CD4-positive, alpha-beta T cell treated with Interleukin-15 for 1 hour (primary cell): ENCODE measurements around the gene SSNA1.
A peak's percentile ranks its signal among the peaks of the same experiment; 100 is the strongest.
"Not testable (repeated sequence)": the region's sequence is repeated elsewhere in the genome, so short reads cannot be mapped to it uniquely, and the experiment has no call there.

Experiments used
- DNase-seq: peaks from one replicate; pipeline ENCODE4 v3.0.0-alpha.2; 2020

SSNA1 gene

DNA sequence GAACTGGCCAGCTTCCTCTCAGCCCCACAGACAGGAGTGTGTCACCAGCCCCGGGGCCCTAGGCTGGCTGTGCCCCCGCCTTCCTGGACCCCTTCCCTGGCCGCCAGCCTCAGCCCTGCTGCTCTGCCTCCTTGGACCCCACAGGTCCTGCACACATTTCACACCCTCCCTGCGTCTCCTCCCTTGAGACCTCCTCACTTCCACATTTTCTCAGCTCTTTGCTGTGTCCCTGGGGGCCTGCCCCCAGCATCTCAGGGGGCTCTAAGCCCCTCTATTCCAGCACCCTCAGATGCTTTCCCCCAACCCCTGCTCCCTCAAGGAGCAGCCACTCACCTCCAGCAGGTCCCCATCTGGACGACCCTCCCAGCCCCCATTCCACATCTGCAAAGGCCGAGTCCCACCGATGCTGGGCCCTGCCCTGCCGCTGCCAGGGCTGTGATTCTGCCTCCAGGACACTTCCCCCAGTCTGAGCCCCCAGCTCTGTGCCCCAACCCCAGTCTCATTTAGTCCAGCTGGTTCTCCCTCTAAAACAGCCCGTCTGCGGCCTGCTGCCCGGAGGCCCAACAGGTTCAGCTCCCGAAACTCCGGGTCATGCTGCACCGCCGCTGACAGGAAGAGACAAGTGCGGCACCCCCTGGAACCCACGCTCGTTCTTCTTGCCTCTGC lies 46.4 kb downstream of the SSNA1 start:
- DNase-seq: no peak

DNA sequence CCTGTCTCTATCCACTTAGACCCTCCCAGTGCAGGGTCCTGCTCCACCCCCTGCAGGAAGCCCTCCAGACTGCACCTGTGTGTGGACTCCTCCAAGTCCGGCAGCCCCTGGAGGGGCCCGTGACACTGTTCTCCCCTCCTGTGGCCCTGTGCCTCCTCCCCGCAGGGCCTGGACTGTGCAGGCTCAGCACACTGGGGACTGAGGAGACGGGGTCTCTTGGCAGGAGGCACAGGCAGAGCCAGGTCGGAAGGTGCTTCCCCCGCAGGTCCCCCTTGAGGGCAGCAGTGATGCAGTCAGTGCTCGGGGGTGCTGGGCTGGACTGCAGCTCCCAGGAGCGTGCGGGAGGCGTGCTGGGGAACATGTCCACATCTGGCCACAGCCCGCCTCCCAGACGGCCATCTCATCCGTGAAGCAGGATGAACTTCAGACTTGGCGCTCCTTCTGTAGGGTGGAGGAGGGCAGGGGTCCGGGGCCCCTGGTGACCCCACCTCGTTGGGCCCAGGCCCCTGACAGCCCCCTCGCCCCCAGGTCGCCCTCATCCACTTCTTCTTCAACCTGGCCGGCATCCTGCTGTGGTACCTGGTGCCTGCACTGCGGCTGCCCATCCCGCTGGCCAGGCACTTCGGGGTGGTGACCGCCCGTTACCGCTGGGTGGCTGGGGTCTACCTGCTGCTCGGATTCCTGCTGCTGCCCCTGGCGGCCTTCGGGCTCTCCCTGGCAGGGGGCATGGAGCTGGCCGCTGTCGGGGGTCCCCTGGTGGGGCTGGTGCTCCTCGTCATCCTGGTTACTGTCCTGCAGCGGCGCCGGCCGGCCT lies 47.2 kb downstream of the SSNA1 start:
- DNase-seq: no peak

DNA sequence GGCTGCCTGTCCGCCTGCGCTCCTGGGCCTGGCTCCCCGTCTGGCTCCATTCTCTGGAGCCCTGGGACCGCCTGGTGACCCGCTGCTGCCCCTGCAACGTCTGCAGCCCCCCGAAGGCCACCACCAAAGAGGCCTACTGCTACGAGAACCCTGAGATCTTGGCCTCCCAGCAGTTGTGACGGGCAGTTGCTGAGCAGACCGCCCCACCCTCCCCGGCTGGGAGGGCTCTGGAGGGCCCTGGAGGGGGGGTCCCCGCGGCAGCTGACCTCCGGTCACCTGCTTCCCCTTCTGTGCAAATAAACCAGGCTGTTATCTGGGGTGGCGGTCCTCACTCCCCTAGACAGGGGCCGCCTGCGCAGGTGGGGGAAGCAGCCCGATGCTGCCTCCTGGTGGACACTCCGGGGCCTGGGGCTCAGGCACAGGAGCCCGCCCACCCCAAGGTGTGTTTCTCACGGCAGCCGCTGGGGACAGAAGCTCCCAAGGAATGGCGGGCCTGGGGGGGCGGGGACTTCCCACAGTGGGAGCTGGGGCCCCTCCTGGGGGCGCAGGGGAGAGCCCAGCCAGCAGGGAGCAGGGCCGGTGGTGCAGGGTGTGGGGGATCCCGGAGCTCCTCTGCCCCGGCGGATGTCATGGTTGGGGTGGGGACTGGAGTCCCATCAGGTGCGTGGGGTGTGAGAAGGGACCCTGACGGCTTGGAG lies 47.9 kb downstream of the SSNA1 start:
- DNase-seq: peak; percentile 88

DNA sequence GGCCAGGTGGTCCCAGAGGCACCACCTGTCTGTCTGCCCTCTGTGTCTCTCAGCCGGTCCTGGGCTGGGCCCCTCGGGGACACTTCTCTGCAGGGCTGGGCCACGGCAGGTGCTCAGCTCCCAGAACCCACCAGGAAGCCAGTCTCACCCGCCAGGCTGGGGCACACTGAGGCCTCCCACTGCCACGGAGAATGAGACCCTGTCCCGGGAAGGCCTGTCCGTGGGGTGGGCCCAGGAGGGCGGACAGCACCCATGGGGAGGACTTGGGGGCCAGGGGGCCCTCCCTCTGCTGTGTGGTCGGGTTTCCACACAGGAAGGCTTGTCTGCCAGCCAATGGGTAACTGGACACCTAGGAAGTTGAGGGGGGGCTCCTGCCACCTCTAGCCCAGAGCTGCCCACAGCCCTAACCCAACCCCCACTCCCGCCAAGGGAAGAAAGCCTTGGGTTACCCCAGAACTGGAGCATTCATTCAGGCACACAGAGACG lies 48.5 kb downstream of the SSNA1 start:
- DNase-seq: no peak

DNA sequence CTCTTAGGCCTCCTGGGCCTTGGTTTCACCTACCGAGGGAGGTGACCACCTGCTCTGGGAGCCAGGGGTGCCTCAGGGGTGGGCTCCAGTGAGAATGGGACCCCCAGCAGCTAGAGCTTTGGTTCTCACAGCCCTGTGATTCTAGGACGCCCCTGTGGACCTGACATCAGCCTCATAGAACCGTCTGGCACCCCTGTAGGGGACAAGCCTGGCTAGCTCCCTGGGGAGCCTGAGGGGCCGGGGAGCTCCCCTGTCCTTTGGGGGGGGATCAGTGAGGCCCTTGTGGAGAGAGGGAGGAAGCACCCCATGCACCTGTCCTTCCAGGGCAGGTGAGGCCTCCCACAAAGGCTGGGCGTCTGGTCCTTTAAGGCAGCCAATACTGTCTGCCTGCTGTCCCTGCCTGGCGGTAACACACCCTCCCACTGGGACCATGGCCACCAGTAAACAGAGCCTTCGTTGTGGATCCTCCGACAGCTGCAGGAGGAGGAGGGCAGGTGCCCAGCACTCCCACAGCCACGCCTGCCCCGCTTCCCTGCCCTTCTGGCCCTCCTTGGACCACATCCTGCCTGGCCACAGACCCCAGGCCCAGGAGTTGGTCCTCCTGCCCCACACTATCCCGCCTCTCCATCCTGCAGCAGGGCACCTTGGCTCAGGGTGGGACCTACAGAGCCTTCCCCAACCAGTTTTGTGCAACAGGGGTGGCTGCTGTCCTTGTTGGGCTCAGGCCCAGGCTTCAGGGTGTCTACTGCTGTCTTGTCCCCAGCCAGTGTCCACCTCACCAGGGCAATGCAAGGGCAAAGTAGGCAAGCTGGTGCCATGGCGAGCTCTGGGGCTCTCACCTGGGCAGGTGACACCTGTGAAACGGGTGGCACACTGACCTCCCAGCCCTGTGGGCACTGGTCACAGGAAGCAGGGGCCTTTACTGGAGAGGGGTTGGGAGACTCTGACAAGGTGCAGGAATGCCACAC lies 49.6 kb downstream of the SSNA1 start:
- no peak for DNase-seq

DNA sequence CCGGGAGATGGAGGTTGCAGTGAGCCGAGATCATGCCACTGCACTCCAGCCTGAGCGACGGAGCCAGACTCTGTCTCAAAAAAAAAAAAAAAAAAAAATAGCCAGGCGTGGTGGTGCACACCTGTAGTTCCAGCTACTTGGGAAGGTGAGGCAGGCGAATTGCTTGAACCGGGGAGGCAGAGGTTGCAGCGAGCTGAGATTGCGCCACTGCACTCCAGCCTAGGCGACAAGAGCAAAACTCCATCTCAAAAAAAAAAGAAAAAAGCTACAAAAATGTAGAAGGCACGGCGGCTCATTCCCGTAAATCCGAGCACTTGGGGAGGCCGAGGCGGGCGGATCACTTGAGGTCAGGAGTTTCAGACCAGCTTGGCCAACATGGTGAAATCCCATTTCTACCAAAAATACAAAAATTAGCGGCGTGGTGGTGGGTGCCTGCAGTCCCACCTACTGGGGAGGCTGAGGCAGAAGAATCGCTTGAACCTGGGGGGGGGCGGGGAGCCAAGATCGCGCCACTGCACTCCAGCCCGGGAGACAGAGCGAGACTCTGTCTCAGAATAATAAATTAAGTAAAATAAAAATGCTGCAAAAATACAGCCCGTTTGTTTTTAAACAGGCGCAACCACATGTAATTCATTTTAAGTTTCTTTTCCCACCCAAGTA lies 51.2 kb downstream of the SSNA1 start:
- not testable (repeated sequence) for DNase-seq
